Stimulated activated CD4-positive, alpha-beta T cell treated with anti-CD3 and anti-CD28 coated beads, Interleukin-12 subunit alpha, Interleukin-12 subunit beta, amount 100 ng/mL, for 4 hours (primary cell): ENCODE results near the gene TMEM234.

Source experiments
- DNase-seq: peaks from one replicate; pipeline ENCODE4 v3.0.0-alpha.2; 2020

TMEM234 gene

DNA sequence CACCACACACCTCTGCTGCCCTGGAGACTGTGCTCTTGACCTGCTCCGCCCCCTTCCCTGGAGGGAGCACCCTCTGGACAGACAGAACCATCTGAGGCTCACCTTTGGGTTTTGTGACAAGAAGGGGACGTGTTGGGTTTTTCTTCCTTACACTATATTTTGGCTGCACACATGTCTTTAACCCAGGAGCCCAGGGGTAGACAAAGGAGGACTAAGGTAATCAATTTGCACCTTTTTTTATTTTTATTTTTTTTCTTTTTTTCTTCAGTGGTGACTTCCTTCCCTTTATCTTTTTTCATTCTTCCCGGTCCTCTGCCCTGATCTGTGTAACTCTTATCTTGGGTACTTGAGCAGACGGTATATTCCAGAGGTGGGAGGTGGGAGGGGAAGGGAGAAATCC is 51.2 kb downstream of the TMEM234 start:
- no peak for DNase-seq
